Osteoblast (primary cell): ENCODE measurements around the gene CNST. TPM values are rescaled to one million over a fixed set of nuclear protein-coding genes. Genes with fewer than 3 reads are reported as not detected.
A peak's percentile ranks its signal among the peaks of the same experiment; 100 is the strongest.
"Not testable (repeated sequence)": the region's sequence is repeated elsewhere in the genome, so short reads cannot be mapped to it uniquely, and the experiment has no call there.

ENCODE experiments used
- DNase-seq: peaks from one replicate; pipeline ENCODE4 v3.0.0; 2011; ENCODE audit warnings: low spot score, mixed read lengths; ENCODE audit not compliant: insufficient read length; ENCODE audit errors: missing footprints
- H2AFZ ChIP-seq: 2 replicates; pipeline ENCODE4 v1.6.0; 2011; ENCODE audit warnings: mild to moderate bottlenecking, low read length
- H3K27ac ChIP-seq: 2 replicates; pipeline ENCODE4 v1.5.1; 2011; ENCODE audit warnings: mild to moderate bottlenecking, low read depth, low read length, moderate library complexity
- H3K27me3 ChIP-seq: 2 replicates; pipeline ENCODE4 v1.6.0; 2012; ENCODE audit warnings: mild to moderate bottlenecking, control low read depth, inconsistent platforms, low read length, moderate library complexity; ENCODE audit not compliant: insufficient read depth
- H3K36me3 ChIP-seq: 2 replicates; pipeline ENCODE4 v1.5.1; 2011; ENCODE audit warnings: mild to moderate bottlenecking, low read length, control low read depth, moderate library complexity; ENCODE audit not compliant: insufficient read depth
- H3K4me1 ChIP-seq: 2 replicates; pipeline ENCODE4 v1.5.1; 2011; ENCODE audit warnings: mild to moderate bottlenecking, low read length, control low read depth, moderate library complexity; ENCODE audit not compliant: insufficient read depth
- H3K4me2 ChIP-seq: 2 replicates; pipeline ENCODE4 v1.6.0; 2011; ENCODE audit warnings: mild to moderate bottlenecking, low read length; ENCODE audit not compliant: insufficient read depth
- H3K4me3 ChIP-seq: fragments of 200-600 bp; sonication (generic); 3 replicates; pipeline ENCODE4 v1.5.1; 2012; ENCODE audit warnings: mild to moderate bottlenecking, low read length, inconsistent platforms; ENCODE audit not compliant: insufficient read depth
- H3K79me2 ChIP-seq: 2 replicates; pipeline ENCODE4 v1.6.0; 2012; ENCODE audit warnings: mild to moderate bottlenecking, low read length, control low read depth, inconsistent platforms; ENCODE audit not compliant: insufficient read depth
- H3K9me3 ChIP-seq: 2 replicates; pipeline ENCODE4 v1.5.1; 2011; ENCODE audit warnings: low read depth, low read length, control low read depth
- H4K20me1 ChIP-seq: 2 replicates; pipeline ENCODE4 v1.6.0; 2012; ENCODE audit warnings: mild to moderate bottlenecking, low read length, control low read depth; ENCODE audit not compliant: insufficient read depth
- CTCF ChIP-seq: IDR thresholded peaks from 2 replicates; pipeline ENCODE4 v1.5.1; 2011; ENCODE audit warnings: mild to moderate bottlenecking, low read depth, low read length, moderate library complexity; ENCODE audit errors: extremely low read depth
- total RNA-seq: library from RNA; depleted of rRNA; stranded (reverse); fragments of >200 nt; gene quantifications from 2 replicates; pipeline ENCODE4 v1.2.3, GENCODE V29; 2012

CNST gene
- total RNA-seq, 1 donor, result 25.7 TPM

- no peaks in the 10 kb centered on the region for H3K27me3 ChIP-seq
- no peak for DNase-seq
- H4K20me1 ChIP-seq, result no peaks in the 10 kb centered on the region
- H3K9me3 ChIP-seq, result no peaks in the 10 kb centered on the region
- no peak overlapping the region for H3K4me3 ChIP-seq
- peak; percentile 10 for TF ChIP-seq CTCF
- H2AFZ ChIP-seq, result no peak overlapping the region
- no peaks in the 10 kb centered on the region for H3K36me3 ChIP-seq
- no peaks in the 10 kb centered on the region for H3K79me2 ChIP-seq
- H3K4me1 ChIP-seq, result peaks cover 4% of the 10 kb centered on the region
- H3K4me2 ChIP-seq, result no peak overlapping the region
- H3K27ac ChIP-seq, result no peak overlapping the region
These were observed 120.7 kb downstream of the CNST start for GRCh38 chr1:246687002-246687401.

- peak overlapping the region; percentile 87 for H2AFZ ChIP-seq
- no peak overlapping the region for H3K27ac ChIP-seq
- DNase-seq, result peak; percentile 97
- H3K27me3 ChIP-seq, result no peaks in the 10 kb centered on the region
- H3K4me2 ChIP-seq, result peak overlapping the region; percentile 87
- TF ChIP-seq CTCF, result peak; percentile 94
- H3K79me2 ChIP-seq, result no peaks in the 10 kb centered on the region
- no peaks in the 10 kb centered on the region for H4K20me1 ChIP-seq
- peak overlapping the region; percentile 68 for H3K4me3 ChIP-seq
- H3K9me3 ChIP-seq, result no peaks in the 10 kb centered on the region
- H3K4me1 ChIP-seq, result no peaks in the 10 kb centered on the region
- H3K36me3 ChIP-seq, result no peaks in the 10 kb centered on the region
These were observed 123.3 kb downstream of the CNST start for GRCh38 chr1:246689409-246690008.

- Histone ChIP-seq H3K36me3 (no peaks in the 10 kb centered on the region), H3K9me3 (no peaks in the 10 kb centered on the region), H3K79me2 (no peaks in the 10 kb centered on the region), H2AFZ (peak overlapping the region; percentile 87), H4K20me1 (no peaks in the 10 kb centered on the region), H3K27ac (no peak overlapping the region), H3K4me1 (no peaks in the 10 kb centered on the region), H3K27me3 (no peaks in the 10 kb centered on the region), H3K4me2 (peak overlapping the region; percentile 87), H3K4me3 (peak overlapping the region; percentile 68)
- TF ChIP-seq CTCF, result no peak
- no peak for DNase-seq
These were observed 123.8 kb downstream of the CNST start for GRCh38 chr1:246690100-246690499.

- Histone ChIP-seq H3K4me3 (no peak overlapping the region), H3K4me1 (no peaks in the 10 kb centered on the region), H3K9me3 (no peaks in the 10 kb centered on the region), H3K36me3 (no peaks in the 10 kb centered on the region), H2AFZ (no peak overlapping the region), H3K27ac (no peak overlapping the region), H3K4me2 (no peak overlapping the region), H4K20me1 (no peaks in the 10 kb centered on the region), H3K79me2 (no peaks in the 10 kb centered on the region), H3K27me3 (no peaks in the 10 kb centered on the region)
- peak; percentile 25 for DNase-seq
- TF ChIP-seq CTCF, result no peak
These were observed 125.6 kb downstream of the CNST start for GRCh38 chr1:246691622-246692495.

- H3K9me3 ChIP-seq, H2AFZ ChIP-seq, H3K36me3 ChIP-seq, H3K4me3 ChIP-seq, H3K4me1 ChIP-seq, H3K4me2 ChIP-seq, H3K79me2 ChIP-seq, DNase-seq, H4K20me1 ChIP-seq, H3K27ac ChIP-seq, H3K27me3 ChIP-seq: not testable (repeated sequence)
These were observed 128.1 kb downstream of the CNST start for GRCh38 chr1:246694213-246694895.
